Spleen (tissue), 11 donors: ENCODE data around the gene ZFYVE26. TPM values are rescaled to one million over a fixed set of nuclear protein-coding genes. Genes with fewer than 3 reads are reported as not detected.
A peak's percentile ranks its signal among the peaks of the same experiment; 100 is the strongest.

ENCODE experiments used
- DNase-seq: peaks from one replicate; pipeline ENCODE4 v3.0.0-alpha.2; 2020
- H3K27ac ChIP-seq, 8 donors: fragments of 200-600 bp; sonication (generic) in 7 of 8; 1 replicate in 4 of 8; 2 replicates in 4 of 8; pipeline versions ENCODE4 v1.5.0 to v1.8.0; 2016 to 2021; ENCODE audit warnings: inconsistent platforms in 4 of 8, mild to moderate bottlenecking in 4 of 8, moderate library complexity in 1 of 8
- H3K27me3 ChIP-seq, 7 donors: fragments of 200-600 bp; sonication (generic) in 6 of 7; replicated peaks in 1 of 7; 1 replicate in 4 of 7; 2 replicates in 3 of 7; pipeline versions ENCODE4 v1.5.0 to v1.8.0; 2016 to 2021; ENCODE audit warnings: inconsistent platforms in 3 of 7, mild to moderate bottlenecking in 1 of 7
- H3K36me3 ChIP-seq, 6 donors: fragments of 200-600 bp; sonication (generic) in 5 of 6; 1 replicate in 4 of 6; 2 replicates in 2 of 6; pipeline versions ENCODE4 v1.5.0 to v1.8.0; 2016 to 2021; ENCODE audit warnings: inconsistent platforms in 2 of 6
- H3K4me1 ChIP-seq, 6 donors: fragments of 200-600 bp; sonication (generic) in 5 of 6; 1 replicate in 3 of 6; 2 replicates in 3 of 6; pipeline versions ENCODE4 v1.5.0 to v1.8.0; 2016 to 2021; ENCODE audit warnings: inconsistent platforms in 3 of 6
- H3K4me3 ChIP-seq, 8 donors: fragments of 200-600 bp; sonication (generic) in 7 of 8; 1 replicate in 4 of 8; 2 replicates in 4 of 8; pipeline versions ENCODE4 v1.5.0 to v1.8.0; 2016 to 2021; ENCODE audit warnings: inconsistent platforms in 4 of 8, mild to moderate bottlenecking in 4 of 8, moderate library complexity in 2 of 8
- H3K9me3 ChIP-seq, 8 donors: fragments of 200-600 bp; sonication (generic) in 7 of 8; 1 replicate in 4 of 8; 2 replicates in 4 of 8; pipeline versions ENCODE4 v1.5.0 to v1.8.0; 2016 to 2021; ENCODE audit warnings: inconsistent platforms in 4 of 8
- CTCF ChIP-seq, 11 experiments: fragments of 200-600 bp in 7 of 11; fragments of 450-650 bp in 4 of 11; sonication (generic) in 4 of 11; IDR thresholded peaks in 8 of 11; conservative IDR thresholded peaks in 3 of 11; 1 replicate in 7 of 11; 2 replicates in 4 of 11; pipeline versions ENCODE4 v1.4.0 to v1.8.0; 2016 to 2021; ENCODE audit warnings: antibody characterized with exemption in 11 of 11, inconsistent platforms in 4 of 11, mild to moderate bottlenecking in 1 of 11
- POLR2A ChIP-seq, 3 donors: fragments of 450-650 bp; IDR thresholded peaks; one replicate each; pipeline ENCODE4 v1.5.1; 2017; ENCODE audit warnings: antibody characterized with exemption in 3 of 3, mild to moderate bottlenecking in 1 of 3
- POLR2AphosphoS5 ChIP-seq, 3 donors: sonication (generic); formaldehyde crosslinking; IDR thresholded peaks; one replicate each; pipeline ENCODE4 v1.5.1; 2017; ENCODE audit warnings: antibody characterized with exemption in 3 of 3
- WGBS, 5 donors: extraction: QIAGEN DNeasy Blood & Tissue Kit in 3 of 5; methylation state at CpG; one replicate each; pipeline versions ENCODE4 v1.1.5 to v1.1.7; 2013 to 2018; 5-methylcytosine and 5-hydroxymethylcytosine counted together
- intact Hi-C: fragments of 100-400 bp; cut with DNase I; formaldehyde crosslinking; loops from one replicate; pipeline ENCODE4 v1.15.0; 2023; ENCODE audit warnings: low total_unique reads
- polyA plus RNA-seq, 3 donors: library from polyadenylated mRNA; stranded (reverse); fragments of 200-250 nt; gene quantifications; one replicate each; pipeline ENCODE4 v1.2.1, GENCODE V29; 2013
- total RNA-seq, 7 donors: library from RNA; depleted of rRNA in 3 of 7; stranded (reverse); fragments of >200 nt in 3 of 7; fragmentation: NEBNext Ultra II Directional in 4 of 7; extraction: Animal tissue kit (Norgen Biotek cat#: 25700) in 4 of 7; gene quantifications; one replicate each; pipeline versions ENCODE4 v1.1.0 to v1.2.1, GENCODE V29; 2016 to 2021
- donor health status: healthy with polysubstance abuse.
- donor health status: DM: no; HTN: no; CAD: no; lungs with moderate emphysema.
- donor health status: DM: no; HTN: no; CAD: no.
- donor health status: Bipolar disorder and iron deficiency.
- donor health status: healthy.
- donor health status: DM: no; HTN: no; CAD: no.
- donor health status: DM: yes; HTN: yes; CAD: no.

The ZFYVE26 gene
- total and polyA plus RNA-seq, 10 donors, result 3.6 to 43.5 (median 35.5) TPM

DNA sequence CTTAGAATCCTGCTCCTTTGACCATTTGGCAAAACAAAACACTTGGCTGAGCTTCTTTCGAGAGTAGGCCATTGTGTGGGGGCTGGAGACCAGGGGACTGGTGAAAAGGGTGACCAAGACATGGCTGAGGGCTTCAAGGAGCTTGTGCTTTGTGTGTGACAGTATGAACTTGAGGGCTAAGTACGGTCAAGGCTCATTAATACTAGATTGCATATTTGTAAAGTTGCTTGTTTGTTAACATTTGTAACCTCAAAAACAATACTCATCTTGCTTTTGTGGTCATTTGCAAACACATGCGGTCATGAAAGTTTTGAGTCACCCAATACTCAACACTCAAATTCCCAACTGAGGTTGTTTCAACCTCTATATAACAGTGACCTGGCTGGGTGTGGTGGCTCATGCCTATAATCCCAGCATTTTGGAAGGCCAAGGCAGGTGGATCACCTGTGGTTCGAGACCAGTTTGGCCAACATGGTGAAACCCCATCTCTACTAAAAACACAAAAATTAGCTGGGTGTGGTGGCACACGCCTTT is 42.5 kb downstream of the ZFYVE26 start:
- no peak for DNase-seq
- Histone ChIP-seq H3K9me3 (no peaks in the 10 kb centered on the region), H3K27ac (no peak overlapping the region), H3K4me3 (no peak overlapping the region), H3K4me1 (no peaks in the 10 kb centered on the region), H3K27me3 (no peaks in the 10 kb centered on the region), H3K36me3 (peaks cover 15 to 100% (median 96%) of the 10 kb centered on the region in 6 donors)
- intact Hi-C loops, result no loop called here
- WGBS, 5 donors, result 94 to 97% (median 96%) methylated on average over 5 of the region's 5 CpGs
- no peak for TF ChIP-seq POLR2A (IDR thresholded peaks at IDR 0.05)
- TF ChIP-seq CTCF (IDR thresholded peaks at IDR 0.05 in 8 of 11, conservative IDR thresholded peaks at IDR 0.05 in 3 of 11), result no peak
- no peak for TF ChIP-seq POLR2AphosphoS5 (IDR thresholded peaks at IDR 0.05)

- intact Hi-C loops, result no loop called here
- DNase-seq, result no peak
- WGBS, 5 donors, result 91 to 97% (median 93%) methylated on average over 2 of the region's 2 CpGs
- TF ChIP-seq CTCF (IDR thresholded peaks at IDR 0.05 in 8 of 11, conservative IDR thresholded peaks at IDR 0.05 in 3 of 11), result no peak
- no peak for TF ChIP-seq POLR2A (IDR thresholded peaks at IDR 0.05)
- H3K27me3 ChIP-seq, result no peaks in the 10 kb centered on the region
- H3K4me1 ChIP-seq, result peaks cover 0 to 27% (median 7%) of the 10 kb centered on the region in 6 donors
- H3K4me3 ChIP-seq, result no peak overlapping the region
- H3K27ac ChIP-seq, result no peak overlapping the region
- peaks cover 3 to 100% (median 95%) of the 10 kb centered on the region in 6 donors for H3K36me3 ChIP-seq
- no peaks in the 10 kb centered on the region for H3K9me3 ChIP-seq
Measured at GRCh38 chr14:67768219-67768618, 48.2 kb downstream of the ZFYVE26 start.

- WGBS, 5 donors, result 69 to 85% (median 79%) methylated on average over 10 of the region's 10 CpGs
- no peaks in the 10 kb centered on the region for H3K9me3 ChIP-seq
- no peak overlapping the region for H3K4me3 ChIP-seq
- peaks cover 0 to 100% (median 94%) of the 10 kb centered on the region in 6 donors for H3K36me3 ChIP-seq
- H3K27me3 ChIP-seq, result no peaks in the 10 kb centered on the region
- peaks cover 0 to 28% (median 7%) of the 10 kb centered on the region in 6 donors for H3K4me1 ChIP-seq
- no peak for DNase-seq
- peak overlapping the region in 5 of 8 donors; percentile 9 to 68 (median 60) for H3K27ac ChIP-seq
- intact Hi-C loops, result no loop called here
- no peak for TF ChIP-seq CTCF (IDR thresholded peaks at IDR 0.05 in 8 of 11, conservative IDR thresholded peaks at IDR 0.05 in 3 of 11)
- no peak for TF ChIP-seq POLR2AphosphoS5 (IDR thresholded peaks at IDR 0.05)
Measured at GRCh38 chr14:67766035-67766680, 50.2 kb downstream of the ZFYVE26 start.

GRCh38 chr14:67765192-67765834 is 51.1 kb downstream of the ZFYVE26 start:
- H3K4me3 ChIP-seq, result no peak overlapping the region
- WGBS, 5 donors, result 86 to 95% (median 92%) methylated on average over 5 of the region's 5 CpGs
- H3K9me3 ChIP-seq, result no peaks in the 10 kb centered on the region
- peak overlapping the region in 1 of 8 donors; percentile 68 for H3K27ac ChIP-seq
- DNase-seq, result no peak
- TF ChIP-seq POLR2A (IDR thresholded peaks at IDR 0.05), result no peak
- no peak for TF ChIP-seq POLR2AphosphoS5 (IDR thresholded peaks at IDR 0.05)
- no peak for TF ChIP-seq CTCF (IDR thresholded peaks at IDR 0.05 in 8 of 11, conservative IDR thresholded peaks at IDR 0.05 in 3 of 11)
- peaks cover 0 to 28% (median 7%) of the 10 kb centered on the region in 6 donors for H3K4me1 ChIP-seq
- peaks cover 0 to 100% (median 96%) of the 10 kb centered on the region in 6 donors for H3K36me3 ChIP-seq
- H3K27me3 ChIP-seq, result no peaks in the 10 kb centered on the region
- intact Hi-C loops, result no loop called here
